ENCODE measurements around the gene METTL23.
A peak's percentile ranks its signal among the peaks of the same experiment; 100 is the strongest.
"Not testable (repeated sequence)": the region's sequence is repeated elsewhere in the genome, so short reads cannot be mapped to it uniquely, and the experiment has no call there.

METTL23 gene

DNA sequence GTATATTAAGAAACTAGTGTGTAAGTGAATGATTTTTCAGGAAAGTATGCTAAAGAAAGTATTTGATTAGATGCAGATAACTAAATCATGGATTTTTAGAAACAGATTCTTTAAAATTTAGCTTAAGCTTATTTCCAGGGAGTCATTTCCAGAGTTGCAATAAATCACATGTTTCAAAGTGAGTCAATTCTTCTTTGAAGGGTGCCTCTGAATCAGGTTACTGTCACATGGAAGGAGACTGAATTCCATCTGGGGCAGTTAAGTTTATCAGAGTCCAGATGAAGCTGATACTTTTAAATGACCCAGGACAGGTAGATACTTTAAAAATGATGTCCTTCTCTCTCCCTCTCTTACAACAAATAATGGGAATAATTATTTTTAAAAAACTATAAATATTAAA lies 16.3 kb downstream of the METTL23 start:
- no peak overlapping the region for H3K27ac ChIP-seq (ENCODE audit: low read depth in 2 of 2, low read length in 2 of 2)
- H3K9ac ChIP-seq (ENCODE audit: low read depth in 1 of 2, low read length in 2 of 2), result no peak overlapping the region
- no peaks in the 10 kb centered on the region for H3K27me3 ChIP-seq (ENCODE audit: control insufficient read depth in 2 of 2, insufficient read depth in 2 of 2, low read length in 2 of 2)
- H3K4me3 ChIP-seq (ENCODE audit: low read length in 2 of 2), result no peak overlapping the region
- H3K9me3 ChIP-seq (ENCODE audit: control insufficient read depth in 2 of 2, low read length in 2 of 2), result no peaks in the 10 kb centered on the region
- H3K36me3 ChIP-seq (ENCODE audit: control insufficient read depth in 2 of 2, insufficient read depth in 2 of 2, low read length in 2 of 2), result peaks cover 22 to 33% of the 10 kb centered on the region in 2 donors
- H3K4me1 ChIP-seq (ENCODE audit: control insufficient read depth in 2 of 2, insufficient read depth in 2 of 2, low read length in 2 of 2), result peaks cover 7 to 11% of the 10 kb centered on the region in 2 donors

DNA sequence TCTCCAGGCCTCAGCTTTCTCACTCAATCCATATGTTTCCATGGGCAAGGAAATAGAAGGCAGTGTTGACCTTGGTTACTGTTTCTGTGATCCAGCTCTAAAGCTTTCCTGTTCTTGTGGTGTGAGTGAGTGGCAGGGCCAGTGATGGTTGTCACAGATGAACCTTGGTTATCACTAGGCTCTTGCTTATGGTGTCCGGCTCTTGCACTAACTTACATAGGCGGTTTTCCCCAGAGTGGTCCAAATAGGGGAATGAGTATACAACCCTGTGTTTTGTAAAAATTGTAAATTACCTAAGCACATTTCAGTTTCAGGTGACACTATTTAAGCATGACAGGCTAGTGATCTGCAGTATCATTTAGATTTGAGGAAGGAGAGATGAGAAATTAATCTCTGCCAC lies 18.1 kb downstream of the METTL23 start:
- no peak overlapping the region for H3K27ac ChIP-seq (ENCODE audit: low read depth in 2 of 2, low read length in 2 of 2)
- no peak overlapping the region for H3K9ac ChIP-seq (ENCODE audit: low read depth in 1 of 2, low read length in 2 of 2)
- no peaks in the 10 kb centered on the region for H3K27me3 ChIP-seq (ENCODE audit: control insufficient read depth in 2 of 2, insufficient read depth in 2 of 2, low read length in 2 of 2)
- H3K9me3 ChIP-seq (ENCODE audit: control insufficient read depth in 2 of 2, low read length in 2 of 2), result no peaks in the 10 kb centered on the region
- peaks cover 22 to 33% of the 10 kb centered on the region in 2 donors for H3K36me3 ChIP-seq (ENCODE audit: control insufficient read depth in 2 of 2, insufficient read depth in 2 of 2, low read length in 2 of 2)
- H3K4me1 ChIP-seq (ENCODE audit: control insufficient read depth in 2 of 2, insufficient read depth in 2 of 2, low read length in 2 of 2), result no peaks in the 10 kb centered on the region
- no peak overlapping the region for H3K4me3 ChIP-seq (ENCODE audit: low read length in 2 of 2)

DNA sequence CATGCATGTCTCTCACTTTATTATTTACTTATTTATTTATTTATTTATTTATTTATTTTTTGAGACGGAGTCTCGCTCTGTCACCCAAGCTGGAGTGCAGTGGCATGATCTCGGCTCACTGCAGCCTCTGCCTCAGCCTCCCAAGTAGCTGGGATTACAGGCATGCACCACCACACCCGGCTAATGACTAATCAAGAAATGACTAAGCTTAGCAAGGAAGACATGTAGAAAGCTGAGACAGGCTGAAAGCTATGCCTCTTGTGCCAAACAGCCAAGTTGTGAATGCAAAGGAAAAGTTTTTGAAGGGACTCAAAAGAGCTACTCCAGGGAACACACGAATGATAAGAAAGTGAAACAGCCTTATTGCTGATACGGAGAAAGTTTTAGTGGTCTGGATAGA lies 19.1 kb downstream of the METTL23 start:
- H3K4me1 ChIP-seq (ENCODE audit: control insufficient read depth in 2 of 2, insufficient read depth in 2 of 2, low read length in 2 of 2); H3K9me3 ChIP-seq (ENCODE audit: control insufficient read depth in 2 of 2, low read length in 2 of 2); H3K4me3 ChIP-seq (ENCODE audit: low read length in 2 of 2); H3K27ac ChIP-seq (ENCODE audit: low read depth in 2 of 2, low read length in 2 of 2); H3K9ac ChIP-seq (ENCODE audit: low read depth in 1 of 2, low read length in 2 of 2); H3K27me3 ChIP-seq (ENCODE audit: control insufficient read depth in 2 of 2, insufficient read depth in 2 of 2, low read length in 2 of 2): not testable (repeated sequence)
- peaks cover 22 to 33% of the 10 kb centered on the region in 2 donors for H3K36me3 ChIP-seq (ENCODE audit: control insufficient read depth in 2 of 2, insufficient read depth in 2 of 2, low read length in 2 of 2)

DNA sequence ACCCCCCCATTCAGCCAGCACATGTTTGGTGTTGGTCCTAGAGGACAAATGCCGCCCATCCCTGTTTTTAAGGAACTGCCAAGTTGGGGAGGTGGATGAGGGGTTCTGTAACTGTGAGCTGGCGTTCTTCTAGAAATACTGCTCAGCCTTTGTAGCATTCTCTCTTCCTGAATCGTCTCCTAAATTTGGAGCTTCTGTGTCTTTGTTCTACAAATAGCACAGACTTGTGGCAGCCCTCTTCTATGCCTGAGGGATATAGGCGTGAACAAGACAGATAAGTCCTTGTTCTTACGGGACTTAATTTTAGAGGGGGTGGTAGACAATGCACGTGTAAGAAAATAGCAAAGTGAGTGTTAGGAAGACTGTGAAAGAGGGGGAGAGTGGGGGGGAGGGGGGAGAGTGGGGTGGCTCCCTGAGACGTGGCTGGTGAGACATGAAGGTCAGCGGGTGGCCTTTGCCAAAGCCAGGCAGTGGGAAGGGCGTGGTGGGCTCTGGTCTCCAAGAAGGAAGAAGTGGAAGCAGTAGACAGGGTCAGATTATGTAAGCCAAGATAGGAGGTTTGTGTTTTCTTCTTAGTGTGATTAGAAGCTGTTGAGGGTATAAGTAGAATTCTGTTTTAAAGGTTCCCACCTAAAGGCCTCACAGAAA lies 21.2 kb downstream of the METTL23 start:
- H3K27ac ChIP-seq (ENCODE audit: low read depth in 2 of 2, low read length in 2 of 2), result no peak overlapping the region
- peaks cover 17 to 23% of the 10 kb centered on the region in 2 donors for H3K36me3 ChIP-seq (ENCODE audit: control insufficient read depth in 2 of 2, insufficient read depth in 2 of 2, low read length in 2 of 2)
- no peaks in the 10 kb centered on the region for H3K9me3 ChIP-seq (ENCODE audit: control insufficient read depth in 2 of 2, low read length in 2 of 2)
- no peak overlapping the region for H3K4me3 ChIP-seq (ENCODE audit: low read length in 2 of 2)
- H3K9ac ChIP-seq (ENCODE audit: low read depth in 1 of 2, low read length in 2 of 2), result no peak overlapping the region
- no peaks in the 10 kb centered on the region for H3K4me1 ChIP-seq (ENCODE audit: control insufficient read depth in 2 of 2, insufficient read depth in 2 of 2, low read length in 2 of 2)
- H3K27me3 ChIP-seq (ENCODE audit: control insufficient read depth in 2 of 2, insufficient read depth in 2 of 2, low read length in 2 of 2), result no peaks in the 10 kb centered on the region

DNA sequence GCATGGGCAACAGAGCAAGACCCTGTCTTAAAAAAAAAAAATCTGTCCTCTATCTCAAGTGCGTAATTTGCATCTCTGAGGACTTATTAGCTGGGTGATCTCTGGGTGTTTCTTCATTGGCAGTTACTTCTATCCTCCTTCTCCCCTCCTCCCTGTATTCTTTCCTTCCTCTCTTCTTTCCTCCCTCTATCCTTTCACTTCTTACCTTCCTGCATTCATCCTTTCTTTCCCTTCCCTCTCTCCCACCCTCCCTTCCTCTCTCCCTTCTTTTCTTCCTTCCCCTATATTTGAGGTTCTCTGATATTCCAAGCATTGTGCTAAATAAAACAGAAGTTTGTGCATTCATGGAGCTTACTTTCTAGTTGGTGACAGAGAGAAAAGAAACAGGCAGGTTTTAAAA lies 22.0 kb downstream of the METTL23 start:
- no peak overlapping the region for H3K4me3 ChIP-seq (ENCODE audit: low read length in 2 of 2)
- H3K27me3 ChIP-seq (ENCODE audit: control insufficient read depth in 2 of 2, insufficient read depth in 2 of 2, low read length in 2 of 2), result no peaks in the 10 kb centered on the region
- no peak overlapping the region for H3K9ac ChIP-seq (ENCODE audit: low read depth in 1 of 2, low read length in 2 of 2)
- H3K4me1 ChIP-seq (ENCODE audit: control insufficient read depth in 2 of 2, insufficient read depth in 2 of 2, low read length in 2 of 2), result no peaks in the 10 kb centered on the region
- H3K36me3 ChIP-seq (ENCODE audit: control insufficient read depth in 2 of 2, insufficient read depth in 2 of 2, low read length in 2 of 2), result peaks cover 21 to 22% of the 10 kb centered on the region in 2 donors
- H3K27ac ChIP-seq (ENCODE audit: low read depth in 2 of 2, low read length in 2 of 2), result no peak overlapping the region
- no peaks in the 10 kb centered on the region for H3K9me3 ChIP-seq (ENCODE audit: control insufficient read depth in 2 of 2, low read length in 2 of 2)

DNA sequence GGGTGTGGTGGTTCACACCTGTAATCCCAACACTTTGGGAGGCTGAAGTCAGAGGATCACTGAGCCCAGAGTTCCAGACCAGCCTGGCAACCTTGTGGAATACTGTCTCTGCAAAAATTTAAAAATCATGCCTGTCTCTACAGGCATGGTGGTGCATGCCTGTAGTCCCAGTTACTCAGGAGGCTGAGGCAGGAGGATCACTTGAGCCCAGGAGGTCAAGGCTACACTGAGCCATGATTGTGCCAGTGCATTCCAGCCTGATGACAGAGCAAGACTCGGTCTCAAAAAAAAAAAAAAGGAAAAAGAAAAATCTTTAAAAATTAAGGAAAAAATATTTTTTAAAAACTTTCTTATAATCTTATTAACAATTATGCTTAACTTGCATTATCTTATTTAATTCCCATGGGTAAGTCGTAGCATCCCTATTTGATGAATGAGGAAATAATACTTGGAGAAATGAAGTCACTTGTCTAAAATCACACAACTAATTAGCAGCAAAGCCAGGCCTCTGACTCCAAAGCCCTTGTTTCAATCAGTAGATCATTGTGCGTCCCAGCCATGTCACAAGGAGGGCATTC lies 24.9 kb downstream of the METTL23 start:
- Histone ChIP-seq H3K4me1 (ENCODE audit: control insufficient read depth in 2 of 2, insufficient read depth in 2 of 2, low read length in 2 of 2) (no peaks in the 10 kb centered on the region), H3K9ac (ENCODE audit: low read depth in 1 of 2, low read length in 2 of 2) (no peak overlapping the region), H3K4me3 (ENCODE audit: low read length in 2 of 2) (no peak overlapping the region), H3K36me3 (ENCODE audit: control insufficient read depth in 2 of 2, insufficient read depth in 2 of 2, low read length in 2 of 2) (peaks cover 5 to 7% of the 10 kb centered on the region in 2 donors), H3K27me3 (ENCODE audit: control insufficient read depth in 2 of 2, insufficient read depth in 2 of 2, low read length in 2 of 2) (no peaks in the 10 kb centered on the region), H3K27ac (ENCODE audit: low read depth in 2 of 2, low read length in 2 of 2) (no peak overlapping the region), H3K9me3 (ENCODE audit: control insufficient read depth in 2 of 2, low read length in 2 of 2) (no peaks in the 10 kb centered on the region)

DNA sequence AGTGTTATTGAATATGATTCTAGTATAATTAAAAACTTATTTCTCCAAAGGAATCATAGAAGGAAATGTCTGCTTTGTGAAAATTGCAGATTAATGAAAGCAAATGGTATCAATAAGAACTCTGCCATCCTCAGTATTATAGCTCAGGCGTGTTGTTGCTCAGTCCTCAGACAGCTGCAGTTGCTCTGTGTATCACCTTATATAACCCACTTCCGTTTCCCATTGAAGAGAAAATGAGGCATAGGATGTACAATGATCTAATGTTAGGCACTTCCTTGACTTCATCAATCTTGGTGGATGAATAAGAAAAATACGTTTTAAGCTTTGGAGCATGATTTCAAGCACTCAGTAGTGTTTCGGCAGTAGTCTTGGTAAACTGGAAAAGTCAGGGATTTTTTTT lies 25.4 kb downstream of the METTL23 start:
- Histone ChIP-seq H3K4me1 (ENCODE audit: control insufficient read depth in 2 of 2, insufficient read depth in 2 of 2, low read length in 2 of 2) (no peaks in the 10 kb centered on the region), H3K4me3 (ENCODE audit: low read length in 2 of 2) (no peak overlapping the region), H3K36me3 (ENCODE audit: control insufficient read depth in 2 of 2, insufficient read depth in 2 of 2, low read length in 2 of 2) (peaks cover 5 to 10% of the 10 kb centered on the region in 2 donors), H3K9ac (ENCODE audit: low read depth in 1 of 2, low read length in 2 of 2) (no peak overlapping the region), H3K9me3 (ENCODE audit: control insufficient read depth in 2 of 2, low read length in 2 of 2) (no peaks in the 10 kb centered on the region), H3K27ac (ENCODE audit: low read depth in 2 of 2, low read length in 2 of 2) (no peak overlapping the region), H3K27me3 (ENCODE audit: control insufficient read depth in 2 of 2, insufficient read depth in 2 of 2, low read length in 2 of 2) (no peaks in the 10 kb centered on the region)

DNA sequence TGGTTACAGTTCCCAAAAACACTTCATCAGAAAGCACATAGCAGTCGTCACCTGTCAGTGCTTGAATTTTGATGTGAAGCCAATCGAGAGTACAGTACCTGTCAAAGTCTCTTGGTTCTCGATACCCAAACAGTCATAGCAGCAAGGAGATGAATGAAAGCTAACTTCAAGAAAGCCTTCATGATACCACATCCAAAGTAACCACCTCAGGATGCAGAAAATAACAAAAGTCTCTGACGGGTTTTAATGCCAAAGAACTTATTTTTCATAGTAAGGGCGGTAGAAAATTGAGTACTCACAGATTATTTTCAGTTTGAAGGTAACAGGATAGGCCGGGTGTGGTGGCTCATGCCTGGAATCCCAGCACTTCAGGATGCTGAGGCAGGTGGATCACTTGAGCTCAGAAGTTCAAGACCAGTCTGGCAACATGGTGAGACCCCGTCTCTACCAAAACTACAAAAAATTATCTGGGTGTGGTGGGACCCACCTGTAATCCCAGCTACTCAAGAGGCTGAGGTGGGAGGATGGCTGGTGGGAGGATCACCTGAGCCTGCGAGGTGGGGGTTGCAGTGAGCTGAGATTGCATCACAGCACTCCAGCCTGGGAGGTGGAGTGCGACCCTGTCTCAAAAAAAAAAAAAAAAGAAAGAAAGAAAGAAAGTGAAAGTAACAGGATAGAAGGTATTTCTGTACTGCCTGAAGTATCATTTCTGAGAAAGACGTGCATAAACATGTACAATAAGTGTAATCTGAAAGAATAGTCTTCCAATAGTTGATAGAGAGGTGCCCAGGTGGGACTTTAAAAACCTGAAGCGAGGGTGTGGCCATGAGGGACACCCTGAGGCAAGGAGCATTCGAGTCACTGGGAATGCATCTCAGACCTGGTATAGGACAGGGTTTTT lies 26.7 kb downstream of the METTL23 start:
- Histone ChIP-seq H3K27me3 (ENCODE audit: control insufficient read depth in 2 of 2, insufficient read depth in 2 of 2, low read length in 2 of 2) (no peaks in the 10 kb centered on the region), H3K36me3 (ENCODE audit: control insufficient read depth in 2 of 2, insufficient read depth in 2 of 2, low read length in 2 of 2) (peaks cover 9 to 14% of the 10 kb centered on the region in 2 donors), H3K9me3 (ENCODE audit: control insufficient read depth in 2 of 2, low read length in 2 of 2) (no peaks in the 10 kb centered on the region), H3K27ac (ENCODE audit: low read depth in 2 of 2, low read length in 2 of 2) (peak overlapping the region in 1 of 2 donors; percentile 4), H3K4me3 (ENCODE audit: low read length in 2 of 2) (no peak overlapping the region), H3K9ac (ENCODE audit: low read depth in 1 of 2, low read length in 2 of 2) (no peak overlapping the region), H3K4me1 (ENCODE audit: control insufficient read depth in 2 of 2, insufficient read depth in 2 of 2, low read length in 2 of 2) (no peaks in the 10 kb centered on the region)

DNA sequence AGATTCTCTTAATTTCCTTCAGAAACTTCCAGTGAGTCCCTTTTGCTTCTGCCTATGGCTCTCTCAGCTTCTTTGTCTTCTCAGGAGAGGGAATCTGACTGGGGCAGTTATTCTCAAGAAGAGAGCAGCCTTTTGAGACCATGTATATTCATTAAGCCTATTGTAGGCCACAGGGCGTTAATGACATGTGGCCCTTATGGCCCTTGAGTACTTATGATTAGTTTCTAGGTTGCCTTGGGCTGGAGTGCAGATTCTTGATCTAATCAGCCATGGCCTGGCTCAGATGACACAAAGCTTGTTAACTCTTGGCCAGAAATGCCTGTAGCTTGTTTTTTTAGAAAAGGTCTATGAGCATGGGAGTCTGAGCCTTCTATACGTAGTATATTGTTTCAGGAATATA lies 28.6 kb downstream of the METTL23 start:
- H3K9me3 ChIP-seq (ENCODE audit: control insufficient read depth in 2 of 2, low read length in 2 of 2), result no peaks in the 10 kb centered on the region
- H3K36me3 ChIP-seq (ENCODE audit: control insufficient read depth in 2 of 2, insufficient read depth in 2 of 2, low read length in 2 of 2), result peaks cover 11 to 14% of the 10 kb centered on the region in 2 donors
- H3K27ac ChIP-seq (ENCODE audit: low read depth in 2 of 2, low read length in 2 of 2), result no peak overlapping the region
- no peaks in the 10 kb centered on the region for H3K27me3 ChIP-seq (ENCODE audit: control insufficient read depth in 2 of 2, insufficient read depth in 2 of 2, low read length in 2 of 2)
- no peaks in the 10 kb centered on the region for H3K4me1 ChIP-seq (ENCODE audit: control insufficient read depth in 2 of 2, insufficient read depth in 2 of 2, low read length in 2 of 2)
- no peak overlapping the region for H3K4me3 ChIP-seq (ENCODE audit: low read length in 2 of 2)
- no peak overlapping the region for H3K9ac ChIP-seq (ENCODE audit: low read depth in 1 of 2, low read length in 2 of 2)

DNA sequence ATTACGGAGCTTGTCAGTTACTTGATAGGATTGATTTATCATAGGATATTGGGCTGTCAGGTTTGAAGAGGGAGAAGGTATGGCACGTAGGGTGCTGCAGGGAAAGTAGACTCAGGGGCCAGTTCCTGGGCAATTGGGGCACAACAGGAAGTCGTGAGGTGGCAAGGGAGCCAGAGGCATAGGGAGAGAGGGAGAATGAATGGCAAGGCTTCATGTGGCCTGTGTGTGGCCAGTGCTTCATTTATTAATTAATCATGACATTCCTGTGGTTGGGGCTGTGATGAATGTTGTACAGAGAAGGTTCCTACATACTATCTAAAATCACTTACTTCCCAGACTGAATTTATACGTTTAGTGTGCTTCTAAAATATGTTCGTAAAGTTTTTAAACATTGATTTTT lies 30.6 kb downstream of the METTL23 start:
- H3K9ac ChIP-seq (ENCODE audit: low read depth in 1 of 2, low read length in 2 of 2), result no peak overlapping the region
- H3K36me3 ChIP-seq (ENCODE audit: control insufficient read depth in 2 of 2, insufficient read depth in 2 of 2, low read length in 2 of 2), result peaks cover 11 to 14% of the 10 kb centered on the region in 2 donors
- no peaks in the 10 kb centered on the region for H3K9me3 ChIP-seq (ENCODE audit: control insufficient read depth in 2 of 2, low read length in 2 of 2)
- H3K4me3 ChIP-seq (ENCODE audit: low read length in 2 of 2), result no peak overlapping the region
- H3K4me1 ChIP-seq (ENCODE audit: control insufficient read depth in 2 of 2, insufficient read depth in 2 of 2, low read length in 2 of 2), result no peaks in the 10 kb centered on the region
- no peaks in the 10 kb centered on the region for H3K27me3 ChIP-seq (ENCODE audit: control insufficient read depth in 2 of 2, insufficient read depth in 2 of 2, low read length in 2 of 2)
- H3K27ac ChIP-seq (ENCODE audit: low read depth in 2 of 2, low read length in 2 of 2), result no peak overlapping the region
